ENCODE data around the gene TEKTIP1.

DNA sequence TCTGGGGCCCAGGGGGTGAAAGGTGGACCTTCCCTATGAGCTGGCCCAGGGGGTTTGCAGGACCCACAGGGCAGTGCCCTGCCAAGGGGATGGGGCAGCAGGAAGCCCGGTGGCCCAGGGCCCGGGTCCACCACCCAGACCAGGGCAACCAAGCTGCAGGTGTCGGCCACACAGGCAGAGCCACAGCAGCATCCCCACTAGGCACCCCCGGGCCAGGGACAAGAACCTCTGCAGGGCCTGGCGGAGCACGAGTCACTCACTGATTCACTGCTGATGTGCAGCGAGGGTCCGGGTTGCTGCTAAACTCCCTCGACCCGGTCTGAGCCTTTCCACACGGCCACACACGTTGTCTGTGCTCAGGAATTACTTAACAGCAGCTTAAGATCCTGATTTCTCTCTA is 24.0 kb upstream of the TEKTIP1 start:
- TF ChIP-seq, protein P1, sequence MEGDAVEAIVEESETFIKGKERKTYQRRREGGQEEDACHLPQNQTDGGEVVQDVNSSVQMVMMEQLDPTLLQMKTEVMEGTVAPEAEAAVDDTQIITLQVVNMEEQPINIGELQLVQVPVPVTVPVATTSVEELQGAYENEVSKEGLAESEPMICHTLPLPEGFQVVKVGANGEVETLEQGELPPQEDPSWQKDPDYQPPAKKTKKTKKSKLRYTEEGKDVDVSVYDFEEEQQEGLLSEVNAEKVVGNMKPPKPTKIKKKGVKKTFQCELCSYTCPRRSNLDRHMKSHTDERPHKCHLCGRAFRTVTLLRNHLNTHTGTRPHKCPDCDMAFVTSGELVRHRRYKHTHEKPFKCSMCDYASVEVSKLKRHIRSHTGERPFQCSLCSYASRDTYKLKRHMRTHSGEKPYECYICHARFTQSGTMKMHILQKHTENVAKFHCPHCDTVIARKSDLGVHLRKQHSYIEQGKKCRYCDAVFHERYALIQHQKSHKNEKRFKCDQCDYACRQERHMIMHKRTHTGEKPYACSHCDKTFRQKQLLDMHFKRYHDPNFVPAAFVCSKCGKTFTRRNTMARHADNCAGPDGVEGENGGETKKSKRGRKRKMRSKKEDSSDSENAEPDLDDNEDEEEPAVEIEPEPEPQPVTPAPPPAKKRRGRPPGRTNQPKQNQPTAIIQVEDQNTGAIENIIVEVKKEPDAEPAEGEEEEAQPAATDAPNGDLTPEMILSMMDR (IDR thresholded peaks at IDR 0.05): no peak
- TF ChIP-seq POLR2AphosphoS5 (IDR thresholded peaks at IDR 0.05; ENCODE audit: low read depth, low read length): no peak
- TF ChIP-seq, protein P2, sequence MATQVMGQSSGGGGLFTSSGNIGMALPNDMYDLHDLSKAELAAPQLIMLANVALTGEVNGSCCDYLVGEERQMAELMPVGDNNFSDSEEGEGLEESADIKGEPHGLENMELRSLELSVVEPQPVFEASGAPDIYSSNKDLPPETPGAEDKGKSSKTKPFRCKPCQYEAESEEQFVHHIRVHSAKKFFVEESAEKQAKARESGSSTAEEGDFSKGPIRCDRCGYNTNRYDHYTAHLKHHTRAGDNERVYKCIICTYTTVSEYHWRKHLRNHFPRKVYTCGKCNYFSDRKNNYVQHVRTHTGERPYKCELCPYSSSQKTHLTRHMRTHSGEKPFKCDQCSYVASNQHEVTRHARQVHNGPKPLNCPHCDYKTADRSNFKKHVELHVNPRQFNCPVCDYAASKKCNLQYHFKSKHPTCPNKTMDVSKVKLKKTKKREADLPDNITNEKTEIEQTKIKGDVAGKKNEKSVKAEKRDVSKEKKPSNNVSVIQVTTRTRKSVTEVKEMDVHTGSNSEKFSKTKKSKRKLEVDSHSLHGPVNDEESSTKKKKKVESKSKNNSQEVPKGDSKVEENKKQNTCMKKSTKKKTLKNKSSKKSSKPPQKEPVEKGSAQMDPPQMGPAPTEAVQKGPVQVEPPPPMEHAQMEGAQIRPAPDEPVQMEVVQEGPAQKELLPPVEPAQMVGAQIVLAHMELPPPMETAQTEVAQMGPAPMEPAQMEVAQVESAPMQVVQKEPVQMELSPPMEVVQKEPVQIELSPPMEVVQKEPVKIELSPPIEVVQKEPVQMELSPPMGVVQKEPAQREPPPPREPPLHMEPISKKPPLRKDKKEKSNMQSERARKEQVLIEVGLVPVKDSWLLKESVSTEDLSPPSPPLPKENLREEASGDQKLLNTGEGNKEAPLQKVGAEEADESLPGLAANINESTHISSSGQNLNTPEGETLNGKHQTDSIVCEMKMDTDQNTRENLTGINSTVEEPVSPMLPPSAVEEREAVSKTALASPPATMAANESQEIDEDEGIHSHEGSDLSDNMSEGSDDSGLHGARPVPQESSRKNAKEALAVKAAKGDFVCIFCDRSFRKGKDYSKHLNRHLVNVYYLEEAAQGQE (IDR thresholded peaks at IDR 0.05; ENCODE audit: insufficient read depth in 1 of 2, low read depth in 2 of 2, low read length in 1 of 2): no peak
